Measurements from ENCODE around the gene FXYD2.

DNA sequence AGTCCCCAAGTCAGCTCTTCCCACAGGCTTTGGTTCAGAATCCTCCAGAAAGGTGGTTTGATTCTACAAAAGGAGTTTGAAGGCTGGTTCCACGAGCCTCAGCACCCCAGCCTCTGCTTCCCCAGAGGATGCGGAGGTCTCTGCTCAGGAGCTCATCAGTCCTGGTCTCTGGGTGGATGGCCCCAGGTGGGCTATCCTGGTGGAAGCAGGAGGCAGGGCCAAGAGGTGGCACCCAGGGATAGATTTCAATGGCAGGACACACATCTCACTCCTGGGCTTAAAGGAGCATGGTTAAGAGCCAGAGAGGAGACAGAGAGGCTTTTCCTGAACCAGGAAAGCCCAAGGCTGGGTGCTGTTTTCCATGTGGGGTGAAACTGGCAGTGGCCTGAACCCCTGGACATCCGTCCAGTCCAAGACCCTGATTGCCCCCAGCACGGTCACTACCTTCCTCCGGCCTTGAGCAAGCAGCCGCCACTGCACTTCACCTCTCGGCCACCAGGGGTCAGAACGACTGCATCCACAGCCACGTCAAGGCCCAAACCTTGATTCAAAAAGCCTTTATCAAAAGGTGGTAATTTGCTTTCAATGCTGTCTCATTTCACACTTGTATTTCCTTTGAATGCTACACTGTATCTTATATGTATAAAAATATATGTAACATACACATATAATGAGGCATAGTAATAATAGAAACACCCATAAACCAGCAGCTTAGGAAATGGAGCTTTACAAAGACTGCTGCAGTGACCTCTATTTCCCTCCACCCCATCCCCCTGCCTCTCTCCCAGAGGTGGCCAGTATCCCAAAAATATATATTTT lies 19.3 kb upstream of the FXYD2 start:
- TF ChIP-seq CTCF (IDR thresholded peaks at IDR 0.05; ENCODE audit: low read length) (peak; percentile 81), EZH2 (IDR thresholded peaks at IDR 0.05; ENCODE audit: borderline replicate concordance, low read length) (no peak)
